ENCODE measurements around the gene FOXP1.

The FOXP1 gene

GRCh38 chr3:71322154-71322553, 261.4 kb downstream of the FOXP1 start:
- POLR2A ChIA-PET, result no interaction called here
- DNase-seq (ENCODE audit: extremely low spot score), result no peak

DNA sequence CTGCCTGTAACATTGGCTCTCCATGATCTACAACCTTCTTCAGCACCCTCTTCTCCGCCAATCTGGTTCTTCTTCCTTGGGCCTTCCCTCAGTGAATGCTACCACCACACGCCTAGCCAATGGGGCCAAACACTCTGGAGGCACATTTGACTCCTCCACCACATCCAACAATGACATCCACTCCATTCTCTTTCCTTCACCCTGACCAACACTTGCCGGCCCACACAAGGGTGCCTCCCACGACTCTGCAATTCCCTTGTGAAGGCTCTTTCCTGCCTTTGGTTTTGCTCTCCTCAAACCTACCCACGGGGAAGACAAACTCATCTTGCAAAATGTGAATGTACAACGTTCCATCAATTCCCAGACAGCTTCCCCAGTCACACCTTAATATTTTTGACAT, 263.8 kb downstream of the FOXP1 start:
- ChIA-PET POLR2A (no interaction called here), CTCF (no interaction called here)
- no peak for DNase-seq (ENCODE audit: extremely low spot score)
- TF ChIP-seq LEF1 (IDR thresholded peaks at IDR 0.05; ENCODE audit: borderline replicate concordance), result no peak
- no peak for TF ChIP-seq SP1 (IDR thresholded peaks at IDR 0.05)
- TF ChIP-seq CTBP1 (IDR thresholded peaks at IDR 0.05; ENCODE audit: borderline replicate concordance), result no peak
- TF ChIP-seq BHLHE40 (IDR thresholded peaks at IDR 0.05; ENCODE audit: borderline replicate concordance), result no peak
- TF ChIP-seq PKNOX1 (IDR thresholded peaks at IDR 0.05), result no peak
- TF ChIP-seq FOXM1 (IDR thresholded peaks at IDR 0.05; ENCODE audit: borderline replicate concordance), result no peak
- TF ChIP-seq ARNT (IDR thresholded peaks at IDR 0.05), result no peak
- no peak for TF ChIP-seq FOXK2 (IDR thresholded peaks at IDR 0.05)
- no peak for TF ChIP-seq L3MBTL2 (conservative IDR thresholded peaks at IDR 0.05)
- TF ChIP-seq FOXA1 (IDR thresholded peaks at IDR 0.05), result no peak
- TF ChIP-seq HDGF (IDR thresholded peaks at IDR 0.05; ENCODE audit: borderline replicate concordance), result no peak
- no peak for TF ChIP-seq ELF4 (IDR thresholded peaks at IDR 0.05)
- TF ChIP-seq NFRKB (IDR thresholded peaks at IDR 0.05), result no peak
- TF ChIP-seq SUZ12 (IDR thresholded peaks at IDR 0.05), result no peak

More at GRCh38 chr3:71322154-71322553, 261.4 kb downstream of the FOXP1 start:
- TF ChIP-seq FOXA1 (IDR thresholded peaks at IDR 0.05) (no peak), ARNT (IDR thresholded peaks at IDR 0.05) (no peak), FOXK2 (IDR thresholded peaks at IDR 0.05) (no peak), TARDBP (IDR thresholded peaks at IDR 0.05) (no peak), PKNOX1 (IDR thresholded peaks at IDR 0.05) (no peak), L3MBTL2 (conservative IDR thresholded peaks at IDR 0.05) (no peak), ELF4 (IDR thresholded peaks at IDR 0.05) (no peak), CTBP1 (IDR thresholded peaks at IDR 0.05; ENCODE audit: borderline replicate concordance) (no peak), LEF1 (IDR thresholded peaks at IDR 0.05; ENCODE audit: borderline replicate concordance) (no peak), SP1 (IDR thresholded peaks at IDR 0.05) (no peak), HDGF (IDR thresholded peaks at IDR 0.05; ENCODE audit: borderline replicate concordance) (no peak), ZNF384 (IDR thresholded peaks at IDR 0.05) (no peak), BHLHE40 (IDR thresholded peaks at IDR 0.05; ENCODE audit: borderline replicate concordance) (no peak), FOXM1 (IDR thresholded peaks at IDR 0.05; ENCODE audit: borderline replicate concordance) (no peak), SUZ12 (IDR thresholded peaks at IDR 0.05) (no peak)
- CTCF ChIA-PET, result no interaction called here

GRCh38 chr3:71318458-71318827, 265.1 kb downstream of the FOXP1 start:
- ChIA-PET POLR2A (no interaction called here), CTCF (no interaction called here)
- DNase-seq (ENCODE audit: extremely low spot score), result no peak
- TF ChIP-seq SUZ12 (IDR thresholded peaks at IDR 0.05) (no peak), HDGF (IDR thresholded peaks at IDR 0.05; ENCODE audit: borderline replicate concordance) (no peak), FOXA1 (IDR thresholded peaks at IDR 0.05) (no peak), BHLHE40 (IDR thresholded peaks at IDR 0.05; ENCODE audit: borderline replicate concordance) (no peak), LEF1 (IDR thresholded peaks at IDR 0.05; ENCODE audit: borderline replicate concordance) (no peak), ZNF384 (IDR thresholded peaks at IDR 0.05) (no peak)

GRCh38 chr3:71317749-71318457, 265.6 kb downstream of the FOXP1 start:
- TF ChIP-seq ELF4 (IDR thresholded peaks at IDR 0.05) (no peak), FOXK2 (IDR thresholded peaks at IDR 0.05) (no peak), ZNF384 (IDR thresholded peaks at IDR 0.05) (no peak), PKNOX1 (IDR thresholded peaks at IDR 0.05) (no peak), HDGF (IDR thresholded peaks at IDR 0.05; ENCODE audit: borderline replicate concordance) (no peak), TARDBP (IDR thresholded peaks at IDR 0.05) (no peak), LEF1 (IDR thresholded peaks at IDR 0.05; ENCODE audit: borderline replicate concordance) (no peak), SP1 (IDR thresholded peaks at IDR 0.05) (no peak), NFRKB (IDR thresholded peaks at IDR 0.05) (no peak), CTBP1 (IDR thresholded peaks at IDR 0.05; ENCODE audit: borderline replicate concordance) (no peak), BHLHE40 (IDR thresholded peaks at IDR 0.05; ENCODE audit: borderline replicate concordance) (no peak)
- ChIA-PET CTCF (no interaction called here), POLR2A (no interaction called here)
- DNase-seq (ENCODE audit: extremely low spot score), result no peak

GRCh38 chr3:71317140-71317539, 266.4 kb downstream of the FOXP1 start:
- TF ChIP-seq L3MBTL2 (conservative IDR thresholded peaks at IDR 0.05) (no peak), ELF4 (IDR thresholded peaks at IDR 0.05) (no peak), FOXK2 (IDR thresholded peaks at IDR 0.05) (no peak)
- DNase-seq (ENCODE audit: extremely low spot score), result no peak
- CTCF ChIA-PET, result no interaction called here
- POLR2A ChIA-PET, result no interaction called here

DNA sequence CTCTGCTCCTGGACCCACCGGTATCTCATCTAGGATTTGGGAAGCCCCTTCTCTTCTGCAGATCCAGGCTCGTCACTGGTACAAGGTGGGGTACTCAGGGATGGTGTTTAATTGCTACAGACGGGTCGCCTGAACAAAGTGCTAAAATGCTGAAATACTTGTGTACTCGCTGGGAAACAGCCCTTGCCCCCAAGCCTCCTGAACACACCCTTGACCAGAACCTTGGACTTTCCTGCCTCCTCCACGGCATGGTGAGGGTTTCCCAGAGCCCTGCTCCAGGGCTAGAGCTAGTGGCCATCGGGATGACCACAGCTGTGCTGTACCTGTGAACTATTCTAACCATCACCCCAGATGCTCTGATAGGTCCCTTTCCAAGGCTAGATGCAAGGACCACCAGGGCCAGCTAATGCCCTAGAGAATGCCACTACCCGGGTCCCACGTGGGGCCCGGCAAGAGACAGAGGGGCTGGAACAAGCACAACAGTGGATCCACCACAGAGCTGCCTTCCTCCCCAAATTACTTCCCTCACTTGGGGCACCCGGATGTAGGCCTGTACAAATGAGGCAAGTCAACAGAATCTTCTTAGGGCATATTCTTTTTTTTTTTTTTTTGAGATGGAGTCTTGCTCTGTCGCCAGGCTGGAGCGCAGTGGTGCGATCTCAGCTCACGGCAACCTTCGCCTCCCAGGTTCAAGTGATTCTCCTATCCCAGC, 267.3 kb downstream of the FOXP1 start:
- TF ChIP-seq CTBP1 (IDR thresholded peaks at IDR 0.05; ENCODE audit: borderline replicate concordance) (no peak), ELF4 (IDR thresholded peaks at IDR 0.05) (no peak), SP1 (IDR thresholded peaks at IDR 0.05) (no peak), SUZ12 (IDR thresholded peaks at IDR 0.05) (no peak), TARDBP (IDR thresholded peaks at IDR 0.05) (no peak), BHLHE40 (IDR thresholded peaks at IDR 0.05; ENCODE audit: borderline replicate concordance) (no peak), FOXK2 (IDR thresholded peaks at IDR 0.05) (no peak), NFRKB (IDR thresholded peaks at IDR 0.05) (no peak), FOXM1 (IDR thresholded peaks at IDR 0.05; ENCODE audit: borderline replicate concordance) (no peak), HDGF (IDR thresholded peaks at IDR 0.05; ENCODE audit: borderline replicate concordance) (no peak), ZNF384 (IDR thresholded peaks at IDR 0.05) (no peak), L3MBTL2 (conservative IDR thresholded peaks at IDR 0.05) (no peak), LEF1 (IDR thresholded peaks at IDR 0.05; ENCODE audit: borderline replicate concordance) (no peak), ARNT (IDR thresholded peaks at IDR 0.05) (no peak), PKNOX1 (IDR thresholded peaks at IDR 0.05) (no peak), FOXA1 (IDR thresholded peaks at IDR 0.05) (no peak)
- no peak for DNase-seq (ENCODE audit: extremely low spot score)
- ChIA-PET POLR2A (no interaction called here), CTCF (no interaction called here)

All from HEK293T (cell line).